GDM1 (cell line): ENCODE data around the gene NDUFB7.
"Not testable (repeated sequence)": the region's sequence is repeated elsewhere in the genome, so short reads cannot be mapped to it uniquely, and the experiment has no call there.

ENCODE experiments used
- DNase-seq: peaks from one replicate; lab custom pipeline; 2025; lab: John Stamatoyannopoulos, UW

The NDUFB7 gene

GRCh38 chr19:14570864-14571527 is 870 bp downstream of the NDUFB7 start:
- no peak for DNase-seq

GRCh38 chr19:14567079-14567478 is 4.8 kb downstream of the NDUFB7 start:
- DNase-seq: no peak

- DNase-seq: no peak
Measured at GRCh38 chr19:14566712-14567077, 5.2 kb downstream of the NDUFB7 start.

- no peak for DNase-seq
Measured at GRCh38 chr19:14565765-14566711, 5.8 kb downstream of the NDUFB7 start.

GRCh38 chr19:14565298-14565679 is 6.6 kb downstream of the NDUFB7 start:
- DNase-seq: no peak

- DNase-seq: not testable (repeated sequence)
Measured at GRCh38 chr19:14564652-14565297, 7.1 kb downstream of the NDUFB7 start.

- DNase-seq: no peak
Measured at GRCh38 chr19:14563989-14564651, 7.7 kb downstream of the NDUFB7 start.

- no peak for DNase-seq
Measured at GRCh38 chr19:14563590-14563926, 8.3 kb downstream of the NDUFB7 start.

- no peak for DNase-seq
Measured at GRCh38 chr19:14562660-14563589, 8.9 kb downstream of the NDUFB7 start.

- DNase-seq: no peak
Measured at GRCh38 chr19:14561847-14562351, 10.0 kb downstream of the NDUFB7 start.

- DNase-seq: no peak
Measured at GRCh38 chr19:14561249-14561648, 10.6 kb downstream of the NDUFB7 start.

GRCh38 chr19:14560776-14561108 is 11.1 kb downstream of the NDUFB7 start:
- DNase-seq: no peak

GRCh38 chr19:14559916-14560775 is 11.7 kb downstream of the NDUFB7 start:
- peak; percentile 13 for DNase-seq

- DNase-seq: no peak
Measured at GRCh38 chr19:14558370-14559066, 13.3 kb downstream of the NDUFB7 start.

GRCh38 chr19:14556662-14557188 is 15.1 kb downstream of the NDUFB7 start:
- peak; percentile 58 for DNase-seq

GRCh38 chr19:14555918-14556661 is 15.8 kb downstream of the NDUFB7 start:
- DNase-seq: no peak

- no peak for DNase-seq
Measured at GRCh38 chr19:14554382-14554812, 17.5 kb downstream of the NDUFB7 start.

GRCh38 chr19:14553939-14554243 is 18.0 kb downstream of the NDUFB7 start:
- no peak for DNase-seq
